AG10803 (cell line): ENCODE data around the gene DMPK.

ENCODE experiments used
- DNase-seq: peaks from one replicate; pipeline ENCODE4 v3.0.0; 2010; ENCODE audit warnings: low read depth
- H3K4me3 ChIP-seq: 2 replicates; pipeline ENCODE4 v1.5.1; 2011; ENCODE audit warnings: mild to moderate bottlenecking, low read length, control low read depth
- CTCF ChIP-seq: conservative IDR thresholded peaks from 2 replicates; pipeline ENCODE4 v1.5.1; 2011; ENCODE audit warnings: mild to moderate bottlenecking, low read length, control low read depth, inconsistent platforms

Gene DMPK

GRCh38 chr19:45825263-45825605 lies 42.9 kb upstream of the DMPK start:
- TF ChIP-seq CTCF = no peak
- DNase-seq = no peak
- no peak overlapping the region for H3K4me3 ChIP-seq

- TF ChIP-seq CTCF = no peak
- DNase-seq = no peak
- no peak overlapping the region for H3K4me3 ChIP-seq
These were observed 42.4 kb upstream of the DMPK start for GRCh38 chr19:45824531-45825262.

- no peak for DNase-seq
- H3K4me3 ChIP-seq = no peak overlapping the region
- no peak for TF ChIP-seq CTCF
These were observed 41.8 kb upstream of the DMPK start for GRCh38 chr19:45824041-45824471.

- no peak for TF ChIP-seq CTCF
- H3K4me3 ChIP-seq = no peak overlapping the region
- DNase-seq = no peak
These were observed 40.9 kb upstream of the DMPK start for GRCh38 chr19:45823182-45823581.

GRCh38 chr19:45822716-45823115 lies 40.4 kb upstream of the DMPK start:
- no peak for TF ChIP-seq CTCF
- DNase-seq = no peak
- no peak overlapping the region for H3K4me3 ChIP-seq

- no peak for DNase-seq
- no peak for TF ChIP-seq CTCF
- no peak overlapping the region for H3K4me3 ChIP-seq
These were observed 39.3 kb upstream of the DMPK start for GRCh38 chr19:45821570-45821969.

GRCh38 chr19:45821103-45821521 lies 38.8 kb upstream of the DMPK start:
- no peak overlapping the region for H3K4me3 ChIP-seq
- DNase-seq = no peak
- TF ChIP-seq CTCF = no peak
